Measurements from ENCODE around the gene SELPLG.

DNA sequence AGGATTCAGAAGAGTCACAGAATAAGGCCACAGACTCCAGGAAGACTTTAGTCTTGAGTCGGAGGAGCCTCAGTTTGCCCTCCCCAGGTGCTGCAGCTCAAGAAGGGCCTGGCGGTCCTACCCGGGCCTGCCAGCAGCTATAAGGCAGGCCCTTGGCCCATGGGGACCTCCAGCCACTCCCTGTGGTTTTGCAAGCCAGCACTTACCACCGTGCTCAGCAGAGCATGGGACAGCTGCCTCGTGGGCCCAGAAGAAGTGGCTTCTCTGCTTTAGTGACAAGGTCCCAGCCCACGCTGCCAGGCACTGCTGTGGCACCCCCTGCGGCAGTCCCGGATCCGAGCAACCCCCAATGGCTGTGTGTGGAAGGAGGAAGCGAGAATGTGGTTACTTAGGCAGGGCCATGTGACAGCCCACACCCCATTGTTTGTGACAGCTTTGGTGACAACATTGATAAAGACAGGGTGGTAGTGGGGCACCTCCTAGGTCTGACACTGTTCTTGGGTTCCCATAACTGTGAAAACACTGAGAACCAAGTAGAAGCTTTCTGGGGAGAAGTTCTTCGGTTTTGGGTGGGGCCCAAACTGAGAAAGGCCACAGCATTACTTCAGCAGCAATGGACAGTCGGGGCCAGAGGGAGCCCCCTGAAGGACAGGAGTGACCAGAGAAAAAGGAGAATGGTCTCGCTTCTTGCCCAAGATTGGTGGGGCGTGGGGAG lies at the start of gene SELPLG:
- TF ChIP-seq, protein P1, sequence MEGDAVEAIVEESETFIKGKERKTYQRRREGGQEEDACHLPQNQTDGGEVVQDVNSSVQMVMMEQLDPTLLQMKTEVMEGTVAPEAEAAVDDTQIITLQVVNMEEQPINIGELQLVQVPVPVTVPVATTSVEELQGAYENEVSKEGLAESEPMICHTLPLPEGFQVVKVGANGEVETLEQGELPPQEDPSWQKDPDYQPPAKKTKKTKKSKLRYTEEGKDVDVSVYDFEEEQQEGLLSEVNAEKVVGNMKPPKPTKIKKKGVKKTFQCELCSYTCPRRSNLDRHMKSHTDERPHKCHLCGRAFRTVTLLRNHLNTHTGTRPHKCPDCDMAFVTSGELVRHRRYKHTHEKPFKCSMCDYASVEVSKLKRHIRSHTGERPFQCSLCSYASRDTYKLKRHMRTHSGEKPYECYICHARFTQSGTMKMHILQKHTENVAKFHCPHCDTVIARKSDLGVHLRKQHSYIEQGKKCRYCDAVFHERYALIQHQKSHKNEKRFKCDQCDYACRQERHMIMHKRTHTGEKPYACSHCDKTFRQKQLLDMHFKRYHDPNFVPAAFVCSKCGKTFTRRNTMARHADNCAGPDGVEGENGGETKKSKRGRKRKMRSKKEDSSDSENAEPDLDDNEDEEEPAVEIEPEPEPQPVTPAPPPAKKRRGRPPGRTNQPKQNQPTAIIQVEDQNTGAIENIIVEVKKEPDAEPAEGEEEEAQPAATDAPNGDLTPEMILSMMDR (IDR thresholded peaks at IDR 0.05) = no peak
- TF ChIP-seq POLR2A (IDR thresholded peaks at IDR 0.05) (no peak), EP300 (IDR thresholded peaks at IDR 0.05) (no peak)
